OCI-LY3 (cell line): ENCODE data around the gene SEC61A2.

Source experiments
- H2AFZ ChIP-seq: fragments of 200-600, 300-600 bp; shearing (Covaris generic); 2 replicates; pipeline ENCODE4 v1.6.0; 2014; ENCODE audit warnings: antibody characterized with exemption, low read depth, low read length
- H3K27ac ChIP-seq: fragments of 200-600, 300-600 bp; sonication (generic); 2 replicates; pipeline ENCODE4 v1.5.1; 2014; ENCODE audit warnings: mild to moderate bottlenecking, low read length, moderate library complexity, mixed read lengths
- H3K27me3 ChIP-seq: fragments of 200-600, 300-600 bp; sonication (generic); 2 replicates; pipeline ENCODE4 v1.6.1; 2014; ENCODE audit warnings: low read depth, low read length, mixed read lengths
- H3K36me3 ChIP-seq: fragments of 200-600, 300-600 bp; sonication (generic); replicated peaks from 2 replicates; pipeline ENCODE3; 2014; ENCODE audit warnings: low read depth, low read length, mixed read lengths
- H3K4me1 ChIP-seq: fragments of 300-600, 200-600 bp; sonication (generic); 2 replicates; pipeline ENCODE4 v1.6.1; 2014; ENCODE audit warnings: low read length, mixed read lengths
- H3K4me2 ChIP-seq: fragments of 200-600, 300-600 bp; sonication (generic); 2 replicates; pipeline ENCODE4 v1.6.1; 2014; ENCODE audit warnings: low read length, mixed read lengths
- H3K4me3 ChIP-seq: fragments of 300-600, 200-600 bp; sonication (generic); 2 replicates; pipeline ENCODE4 v1.5.1; 2014; ENCODE audit warnings: antibody characterized with exemption, mild to moderate bottlenecking, low read length, moderate library complexity
- H3K79me2 ChIP-seq: fragments of 300-600, 200-600 bp; shearing (Covaris generic); 2 replicates; pipeline ENCODE4 v1.6.1; 2014; ENCODE audit warnings: mild to moderate bottlenecking, low read length, mixed read lengths
- H3K9ac ChIP-seq: fragments of 300-600, 200-600 bp; shearing (Covaris generic); 2 replicates; pipeline ENCODE4 v1.6.0; 2014; ENCODE audit warnings: mild to moderate bottlenecking, low read length, moderate library complexity
- H3K9me3 ChIP-seq: fragments of 200-600, 300-600 bp; shearing (Covaris generic); 2 replicates; pipeline ENCODE4 v1.6.1; 2014; ENCODE audit warnings: low read length, mixed read lengths; ENCODE audit not compliant: insufficient read depth
- H4K20me1 ChIP-seq: fragments of 200-600, 300-600 bp; sonication (generic); 2 replicates; pipeline ENCODE4 v1.6.1; 2016; ENCODE audit warnings: low read length, mixed read lengths; ENCODE audit not compliant: insufficient read depth
- CTCF ChIP-seq: fragments of 200-600, 300-600 bp; sonication (generic); IDR thresholded peaks from 2 replicates; pipeline ENCODE4 v1.5.1; 2014; ENCODE audit warnings: antibody characterized with exemption, low read length, low read depth
- EZH2phosphoT487 ChIP-seq: fragments of 200-600 bp; shearing (Covaris generic); IDR thresholded peaks from 2 replicates; pipeline ENCODE4 v1.6.1; 2018; ENCODE audit warnings: antibody characterized with exemption, mixed run types, low read depth

SEC61A2 gene

GRCh38 chr10:12201543-12201942 is 72.1 kb downstream of the SEC61A2 start:
- H3K4me2 ChIP-seq = no peak overlapping the region
- H3K36me3 ChIP-seq = peaks cover 27% of the 10 kb centered on the region
- H3K79me2 ChIP-seq = peaks cover 96% of the 10 kb centered on the region
- no peak overlapping the region for H2AFZ ChIP-seq
- no peak overlapping the region for H3K4me3 ChIP-seq
- H3K4me1 ChIP-seq = peaks cover 19% of the 10 kb centered on the region
- H3K9ac ChIP-seq = no peak overlapping the region
- H3K9me3 ChIP-seq = no peaks in the 10 kb centered on the region
- TF ChIP-seq CTCF = no peak
- TF ChIP-seq EZH2phosphoT487 = no peak
- H3K27me3 ChIP-seq = no peaks in the 10 kb centered on the region
- H4K20me1 ChIP-seq = peaks cover 10% of the 10 kb centered on the region
- H3K27ac ChIP-seq = no peak overlapping the region

GRCh38 chr10:12202226-12202625 is 72.7 kb downstream of the SEC61A2 start:
- peaks cover 19% of the 10 kb centered on the region for H3K4me1 ChIP-seq
- H4K20me1 ChIP-seq = peaks cover 10% of the 10 kb centered on the region
- H3K9ac ChIP-seq = no peak overlapping the region
- no peak overlapping the region for H2AFZ ChIP-seq
- no peaks in the 10 kb centered on the region for H3K27me3 ChIP-seq
- no peak overlapping the region for H3K4me2 ChIP-seq
- no peaks in the 10 kb centered on the region for H3K9me3 ChIP-seq
- H3K79me2 ChIP-seq = peaks cover 96% of the 10 kb centered on the region
- TF ChIP-seq EZH2phosphoT487 = no peak
- TF ChIP-seq CTCF = no peak
- no peak overlapping the region for H3K27ac ChIP-seq
- H3K36me3 ChIP-seq = peaks cover 28% of the 10 kb centered on the region
- H3K4me3 ChIP-seq = no peak overlapping the region

- Histone ChIP-seq H3K4me2 (no peak overlapping the region), H3K9ac (no peak overlapping the region), H3K36me3 (peaks cover 34% of the 10 kb centered on the region), H3K79me2 (peaks cover 89% of the 10 kb centered on the region), H3K9me3 (no peaks in the 10 kb centered on the region), H3K27me3 (no peaks in the 10 kb centered on the region), H3K27ac (no peak overlapping the region), H3K4me3 (no peak overlapping the region), H3K4me1 (peaks cover 6% of the 10 kb centered on the region), H2AFZ (no peak overlapping the region), H4K20me1 (peaks cover 10% of the 10 kb centered on the region)
- TF ChIP-seq EZH2phosphoT487 (no peak), CTCF (no peak)
Measured at GRCh38 chr10:12205082-12205481, 75.6 kb downstream of the SEC61A2 start.

GRCh38 chr10:12207114-12207513 is 77.6 kb downstream of the SEC61A2 start:
- Histone ChIP-seq H3K9me3 (no peaks in the 10 kb centered on the region), H2AFZ (no peak overlapping the region), H3K36me3 (peaks cover 31% of the 10 kb centered on the region), H3K27me3 (no peaks in the 10 kb centered on the region), H3K9ac (no peak overlapping the region), H3K4me1 (peaks cover 24% of the 10 kb centered on the region), H3K4me2 (no peak overlapping the region), H3K4me3 (no peak overlapping the region), H3K79me2 (peaks cover 69% of the 10 kb centered on the region), H4K20me1 (0 out of 2 replicates have a peak, but pooled peaks cover 3% of the 10 kb centered on the region), H3K27ac (no peak overlapping the region)
- TF ChIP-seq CTCF = no peak
- TF ChIP-seq EZH2phosphoT487 = no peak
